Endometrium (tissue), 2 donors: ENCODE measurements around the gene TOGARAM2.
"Not testable (repeated sequence)": the region's sequence is repeated elsewhere in the genome, so short reads cannot be mapped to it uniquely, and the experiment has no call there.

Experiments
- FAIRE-seq: peaks from 2 replicates; lab custom pipeline; 2012; peaks lifted over from hg19 to GRCh38; lab: Jason Lieb, UNC
- donor health status: control.
- donor health status: control.

Gene TOGARAM2

DNA sequence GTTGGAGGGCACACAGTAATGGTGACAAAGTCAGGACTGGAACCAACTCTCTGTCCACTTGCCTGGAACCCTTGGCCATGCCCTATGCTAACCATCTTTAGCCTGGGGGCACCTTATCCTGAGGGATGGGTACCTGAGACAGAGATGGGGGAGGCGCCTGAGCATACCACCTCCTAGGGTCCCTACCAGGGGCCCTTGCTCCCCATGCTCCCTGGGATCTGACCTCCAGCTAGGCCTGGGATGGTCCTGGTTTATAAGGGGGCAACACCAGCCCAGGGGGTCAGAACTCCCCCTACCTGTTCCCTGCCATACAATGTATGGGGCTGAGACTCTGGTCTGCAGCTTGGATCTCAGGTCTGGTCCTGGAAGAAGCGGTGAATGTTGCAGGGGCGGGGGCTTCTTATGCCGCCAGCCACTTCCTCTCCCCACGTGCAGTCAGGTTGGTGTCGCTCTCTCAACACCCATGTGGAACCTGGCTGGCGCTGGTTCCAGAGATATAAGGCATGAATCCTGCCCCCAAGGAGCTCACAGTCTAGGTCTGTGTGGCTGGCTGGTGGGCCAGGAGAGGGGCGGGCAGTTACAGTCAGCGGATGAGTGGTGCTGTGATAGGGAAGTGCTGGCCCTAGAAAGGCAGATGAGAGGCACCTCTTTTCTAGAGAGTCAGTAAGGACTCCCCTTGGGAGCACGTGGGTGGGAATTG lies 3.8 kb upstream of the TOGARAM2 start:
- FAIRE-seq: no peak

DNA sequence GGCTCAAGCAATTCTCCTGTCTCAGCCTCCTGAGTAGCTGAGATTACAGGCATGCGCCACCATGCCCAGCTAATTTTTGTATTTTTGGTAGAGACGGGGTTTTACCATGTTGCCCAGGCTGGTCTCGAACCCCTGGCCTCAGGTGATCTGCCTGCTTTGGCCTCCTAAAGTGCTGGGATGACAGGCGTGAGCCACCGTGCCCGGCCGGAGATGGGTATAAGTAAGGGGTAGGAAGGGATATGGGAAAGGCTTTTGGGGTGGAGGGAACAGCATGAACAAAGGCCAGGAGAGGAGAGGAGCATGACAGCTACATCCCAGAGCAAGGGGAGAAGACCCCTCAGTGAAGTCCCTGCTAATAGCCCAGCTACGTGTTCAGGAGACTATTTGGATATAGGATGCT lies 3.1 kb upstream of the TOGARAM2 start:
- not testable (repeated sequence) for FAIRE-seq

DNA sequence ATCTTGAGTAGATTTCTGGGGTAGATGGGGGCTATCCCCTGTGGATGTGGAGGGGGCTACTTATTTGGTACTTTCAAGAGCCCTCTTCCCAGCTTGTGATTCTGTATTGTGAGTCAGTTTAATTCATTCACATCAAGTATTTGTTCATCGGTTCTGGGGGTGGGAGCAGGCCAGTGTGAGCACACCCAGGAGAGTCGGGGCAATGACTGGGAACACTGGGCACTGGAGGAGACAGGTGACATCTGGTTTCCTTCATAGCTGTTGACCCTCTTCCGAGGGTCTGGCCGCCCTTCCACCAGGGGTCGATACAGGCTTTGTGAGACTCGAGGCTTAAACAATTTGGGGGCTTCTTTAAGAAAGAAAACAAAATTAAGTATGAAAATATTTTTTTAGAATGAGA lies 2.5 kb upstream of the TOGARAM2 start:
- FAIRE-seq: no peak

DNA sequence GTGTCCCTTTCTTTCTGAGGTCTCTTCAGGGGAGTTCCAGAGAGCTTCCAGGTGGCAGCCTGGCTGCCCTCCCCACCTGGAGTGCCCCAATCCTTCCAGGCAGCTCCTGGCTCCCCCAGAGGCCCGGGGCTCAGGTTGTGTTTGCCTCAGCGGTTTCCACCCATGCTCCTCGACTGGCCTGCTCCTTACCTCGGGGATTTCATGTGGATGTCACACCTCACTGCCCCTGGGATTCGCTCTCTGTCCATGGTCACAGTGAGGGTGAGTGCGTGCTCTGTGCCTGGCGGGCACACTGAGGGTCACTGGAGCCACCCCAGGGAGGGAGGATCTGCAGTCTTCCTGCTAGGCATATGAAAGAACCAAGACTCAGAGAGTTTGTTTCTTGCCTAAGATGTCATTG lies 2.1 kb upstream of the TOGARAM2 start:
- FAIRE-seq: no peak

DNA sequence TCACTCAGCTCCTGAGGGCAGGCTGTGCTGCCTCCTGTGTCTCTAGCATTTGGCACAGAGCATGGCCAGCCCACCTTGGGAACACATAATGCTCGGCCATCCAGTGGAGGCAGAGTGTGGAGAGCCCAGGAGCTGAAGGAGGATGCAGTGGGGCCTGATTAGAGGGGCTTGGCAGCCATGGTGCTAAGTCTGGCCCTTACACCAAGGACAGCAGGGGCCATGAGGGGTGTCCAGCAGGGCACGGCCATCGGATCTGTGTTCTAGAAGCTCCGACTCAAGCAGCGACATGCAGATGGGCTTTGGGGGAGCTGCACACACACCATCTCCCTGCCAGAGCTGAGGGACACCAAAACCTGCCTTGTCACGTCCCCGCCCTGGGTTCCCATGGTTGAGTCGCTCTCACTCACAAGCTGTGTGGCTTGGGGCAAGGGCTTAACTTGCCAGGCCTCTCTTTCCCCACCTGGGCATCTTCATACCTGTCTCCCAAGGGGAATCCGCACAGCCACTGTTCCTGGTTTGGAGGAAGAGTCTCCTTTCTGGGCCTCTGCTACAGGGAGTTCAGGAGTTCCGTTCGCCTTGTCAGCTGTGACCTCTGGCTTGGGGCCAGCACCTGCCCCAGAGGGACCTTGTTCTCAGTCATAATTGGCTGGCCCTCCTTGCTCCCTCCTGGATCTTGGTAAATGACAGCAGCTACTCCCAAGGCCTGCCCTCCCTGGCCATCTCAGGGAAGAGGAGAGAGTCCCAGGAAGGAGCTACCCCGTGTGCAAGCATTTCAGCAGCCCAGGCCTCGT lies 1.3 kb upstream of the TOGARAM2 start:
- no peak for FAIRE-seq

DNA sequence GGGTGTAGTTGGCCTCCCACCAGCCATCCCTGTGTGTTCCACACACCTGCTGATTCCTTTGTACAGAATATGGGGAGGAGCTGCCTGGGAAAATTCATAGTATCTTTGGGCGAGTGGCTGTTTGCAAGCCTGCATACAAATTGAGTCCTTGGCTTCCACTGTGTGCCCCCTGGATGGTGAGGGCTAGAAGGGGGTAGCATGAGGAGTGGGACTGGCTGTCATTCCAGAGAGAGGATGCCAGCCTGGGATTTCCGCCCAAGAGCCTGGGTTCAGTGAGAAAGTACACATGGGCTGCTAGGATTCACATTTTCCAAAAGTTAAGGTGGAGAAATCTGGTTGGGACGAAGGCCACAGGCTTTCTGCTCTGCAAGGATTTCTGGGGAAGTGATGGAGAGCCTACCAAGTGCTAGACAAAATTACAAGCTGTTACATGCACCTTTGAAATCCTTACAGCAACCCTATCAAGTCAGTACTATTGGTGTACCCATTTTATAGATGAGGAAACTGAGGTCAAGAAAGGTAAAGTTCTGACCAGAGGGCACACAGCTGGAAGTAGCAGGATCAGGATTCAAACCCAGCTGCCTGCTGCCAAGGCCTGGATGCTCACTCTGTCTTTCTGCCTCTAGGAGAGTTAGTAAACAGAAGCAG lies 606 bp upstream of the TOGARAM2 start:
- no peak for FAIRE-seq

DNA sequence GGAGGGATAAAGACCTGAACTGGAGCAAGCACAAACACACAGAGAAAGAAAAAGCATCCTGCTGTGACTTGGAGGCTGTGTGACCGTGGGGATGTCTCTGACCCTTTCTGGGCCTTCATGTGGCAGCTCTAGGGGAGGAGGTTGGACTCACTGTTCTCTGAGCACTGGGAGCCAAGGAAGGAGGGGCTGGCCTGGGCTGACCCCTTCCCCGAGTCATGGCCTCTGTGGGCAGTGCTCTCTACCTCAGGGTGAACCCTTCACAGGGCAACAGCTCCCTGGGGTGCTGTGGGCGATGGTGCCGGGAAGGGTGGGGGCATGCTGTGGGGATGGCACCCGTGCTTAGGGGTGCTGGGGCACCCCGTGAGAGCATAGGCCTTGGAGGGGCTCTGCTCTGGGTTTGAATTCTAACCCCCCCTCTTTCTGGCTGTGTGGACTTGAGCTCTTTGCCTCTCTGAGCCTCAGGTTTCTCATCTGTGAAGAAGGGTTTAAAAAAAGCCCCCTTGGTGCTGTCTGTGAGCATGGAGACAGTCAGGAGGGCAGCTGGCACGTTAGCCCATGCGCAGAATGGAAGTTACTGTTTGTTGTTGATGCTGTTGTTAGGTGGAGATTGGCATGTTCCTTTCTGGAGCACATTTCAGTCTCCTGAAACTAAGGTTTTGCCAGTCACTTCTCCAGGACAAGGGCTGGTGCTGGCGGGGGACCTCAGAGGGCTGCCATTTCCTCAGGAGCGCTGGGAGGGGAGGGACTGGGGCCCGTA lies 700 bp downstream of the TOGARAM2 start:
- no peak for FAIRE-seq

DNA sequence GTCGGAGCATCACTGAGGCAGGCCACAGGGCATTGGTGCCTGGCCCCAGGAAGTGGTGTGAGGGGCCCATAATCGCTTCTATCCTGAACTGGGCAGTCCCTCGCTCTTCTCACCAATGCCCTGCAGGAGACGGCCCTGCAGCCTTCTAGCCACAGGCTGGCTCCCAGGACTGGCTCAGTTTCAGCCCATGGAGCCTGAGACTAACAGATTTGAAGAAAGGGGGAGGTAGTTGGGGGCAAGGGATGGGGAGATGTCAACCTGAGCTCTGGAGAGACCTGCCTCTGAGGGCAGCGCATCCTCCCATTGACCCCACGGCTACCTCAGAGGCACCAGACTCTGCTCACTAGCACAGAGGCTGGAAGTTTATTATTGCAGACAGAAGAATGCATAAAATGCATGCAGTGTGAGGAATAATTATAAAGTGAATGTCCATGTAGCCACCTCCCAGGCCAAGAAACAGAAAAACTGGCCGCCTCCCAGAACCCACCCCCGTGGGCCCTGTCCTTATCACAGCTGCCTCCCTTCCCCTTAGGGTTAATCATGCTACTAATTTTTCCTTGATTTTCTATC lies 1.4 kb downstream of the TOGARAM2 start:
- FAIRE-seq: no peak

DNA sequence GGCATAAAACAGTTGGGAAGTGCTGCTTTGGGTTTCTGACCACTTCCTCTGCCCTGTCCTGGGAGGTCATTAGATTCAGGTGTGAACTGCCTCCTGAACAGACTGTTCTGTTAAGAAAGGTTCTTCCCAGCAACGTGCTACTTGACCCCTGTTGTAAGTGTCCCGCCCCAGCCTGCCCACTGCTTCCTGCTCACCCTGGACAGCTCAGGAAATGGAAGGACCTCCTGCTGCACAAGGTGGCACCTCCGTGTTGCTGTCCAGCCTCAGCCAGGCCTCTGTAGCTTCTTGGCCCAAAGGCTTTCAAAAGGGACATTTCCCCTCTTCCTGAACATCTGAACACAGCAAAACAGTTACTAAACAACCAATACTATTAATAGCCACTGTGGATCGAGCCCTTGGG lies 5.3 kb downstream of the TOGARAM2 start:
- FAIRE-seq: no peak

DNA sequence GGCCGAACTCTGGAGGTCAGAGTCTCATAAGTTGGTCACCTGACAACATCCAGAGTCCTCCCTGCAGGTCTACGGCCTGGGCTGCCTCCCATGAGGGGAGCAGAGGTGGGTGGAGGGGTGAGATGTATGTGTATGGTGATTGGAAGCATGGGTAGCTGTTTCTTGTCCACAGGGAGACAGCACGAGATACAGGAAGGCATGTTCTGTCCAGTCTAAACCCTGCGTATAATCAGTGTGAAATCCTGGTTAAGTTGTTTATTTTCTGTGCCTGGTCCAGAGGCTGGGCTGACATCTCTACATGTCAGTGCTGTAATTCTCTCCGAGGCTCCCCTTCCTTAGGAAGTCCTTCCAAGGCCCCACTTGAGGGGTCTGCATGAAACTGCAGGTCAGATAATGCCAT lies 8.9 kb downstream of the TOGARAM2 start:
- FAIRE-seq: no peak

DNA sequence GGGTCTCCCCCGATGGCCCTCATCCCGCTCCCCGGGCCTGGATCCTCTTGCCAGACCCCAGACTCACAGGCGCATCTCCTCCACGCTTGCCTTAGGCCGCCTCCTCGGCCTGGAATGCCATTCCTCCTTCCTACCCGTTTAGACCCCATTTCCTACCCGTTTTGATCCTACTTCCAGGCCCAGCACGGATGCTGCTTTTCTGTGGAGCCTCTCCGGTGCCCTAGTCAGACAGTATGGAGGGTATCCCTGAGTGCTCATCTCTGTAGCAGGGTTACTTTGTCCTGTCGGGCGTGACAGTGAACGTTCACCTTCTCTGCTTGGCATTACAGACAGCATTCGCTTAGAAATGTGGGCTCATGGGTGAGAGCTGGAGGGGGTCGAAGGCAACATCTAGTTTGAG lies 9.3 kb downstream of the TOGARAM2 start:
- no peak for FAIRE-seq

DNA sequence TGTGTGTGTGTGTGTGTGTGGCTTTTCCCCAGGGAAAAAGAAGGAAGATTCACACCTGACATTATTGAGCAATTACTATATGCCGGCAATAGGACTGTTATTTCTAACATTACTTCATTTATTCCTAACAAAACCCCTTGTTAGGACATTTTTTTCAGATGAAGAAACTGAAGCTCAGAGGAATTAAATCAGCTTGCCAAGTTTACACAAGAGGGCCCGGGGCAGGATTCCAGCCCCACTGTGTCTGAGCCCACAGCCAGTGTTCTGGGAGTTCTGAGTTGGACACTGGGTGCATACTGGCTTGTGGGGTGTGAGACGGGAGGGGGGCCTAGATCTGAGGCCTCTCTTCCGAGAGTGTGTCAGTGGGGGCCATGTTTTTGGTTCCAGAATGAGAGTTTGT lies 9.9 kb downstream of the TOGARAM2 start:
- FAIRE-seq: no peak

DNA sequence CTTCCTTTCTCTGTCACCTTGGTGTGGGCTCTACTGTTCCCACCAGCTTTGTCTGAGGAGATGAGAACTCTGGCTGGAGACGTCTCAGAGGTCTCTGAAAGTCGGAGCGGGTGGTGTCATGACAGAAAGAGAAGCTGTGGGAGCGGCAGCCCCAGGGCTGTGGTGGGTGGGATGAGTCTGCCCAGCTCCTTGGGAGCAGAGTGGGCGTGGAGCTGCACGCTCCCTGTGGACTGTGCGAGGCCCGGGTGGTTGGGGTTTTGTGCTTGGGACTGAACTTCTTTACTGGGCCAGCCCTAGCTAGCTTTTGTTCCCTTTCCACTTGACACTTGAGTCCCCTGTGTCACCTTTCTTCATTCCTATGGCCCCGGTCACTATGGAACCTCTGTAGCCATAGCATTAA lies 10.4 kb downstream of the TOGARAM2 start:
- FAIRE-seq: no peak

DNA sequence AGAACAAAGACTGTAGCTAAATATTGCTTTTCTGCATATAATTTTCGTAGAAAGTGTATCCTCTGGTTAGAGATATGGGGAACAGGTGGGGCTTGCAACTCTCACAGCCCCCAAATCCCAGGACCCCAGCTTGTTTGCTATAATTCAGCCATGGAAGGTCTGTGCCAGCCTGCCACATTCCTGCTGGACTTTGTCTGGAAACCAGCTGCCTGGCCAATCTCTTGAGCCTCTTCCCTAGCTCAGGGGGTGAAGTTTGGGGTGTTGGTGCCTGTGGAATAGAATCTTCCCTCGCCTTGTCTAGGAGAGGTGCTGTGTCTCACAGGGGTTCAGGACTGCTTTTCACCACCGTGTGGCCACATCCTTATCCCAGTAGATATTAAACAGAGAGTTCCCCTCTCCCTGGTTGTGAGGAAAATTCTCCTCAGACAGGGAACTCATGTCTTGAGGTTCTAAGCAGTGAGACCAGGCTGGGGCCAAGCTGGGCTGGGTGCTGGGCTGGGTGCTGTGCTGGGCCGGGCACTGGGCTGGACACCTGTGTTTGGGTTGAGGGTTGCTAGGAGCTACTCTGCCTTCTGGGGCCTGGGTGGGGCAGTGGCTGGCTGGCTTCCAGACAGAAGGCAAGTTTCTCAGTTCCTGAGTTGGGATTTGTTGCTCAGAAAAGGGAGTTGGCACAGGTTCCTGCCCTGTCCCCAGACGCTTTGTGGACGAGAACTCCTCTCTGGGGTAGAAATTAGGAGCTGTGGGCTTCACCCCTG lies 12.3 kb downstream of the TOGARAM2 start:
- no peak for FAIRE-seq

DNA sequence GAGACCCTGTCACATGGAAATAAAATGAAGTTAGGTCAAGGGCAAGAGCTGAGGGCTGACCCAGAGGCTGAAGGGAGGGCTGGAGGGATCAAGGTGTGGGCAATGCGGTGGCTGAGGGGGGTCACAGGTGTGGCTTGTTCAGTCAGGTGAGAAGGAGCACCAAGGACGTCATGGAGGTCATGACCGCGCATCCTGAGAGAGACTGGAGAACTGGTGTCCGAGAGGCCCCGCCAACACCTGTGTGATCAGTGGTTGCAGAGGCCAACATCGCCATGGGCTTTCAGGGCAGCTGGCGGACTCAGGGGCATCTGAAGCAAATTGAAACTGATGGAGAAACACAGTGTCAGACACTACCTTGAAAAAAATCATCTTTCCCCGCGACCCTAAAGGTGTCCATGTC lies 13.0 kb downstream of the TOGARAM2 start:
- FAIRE-seq: no peak

DNA sequence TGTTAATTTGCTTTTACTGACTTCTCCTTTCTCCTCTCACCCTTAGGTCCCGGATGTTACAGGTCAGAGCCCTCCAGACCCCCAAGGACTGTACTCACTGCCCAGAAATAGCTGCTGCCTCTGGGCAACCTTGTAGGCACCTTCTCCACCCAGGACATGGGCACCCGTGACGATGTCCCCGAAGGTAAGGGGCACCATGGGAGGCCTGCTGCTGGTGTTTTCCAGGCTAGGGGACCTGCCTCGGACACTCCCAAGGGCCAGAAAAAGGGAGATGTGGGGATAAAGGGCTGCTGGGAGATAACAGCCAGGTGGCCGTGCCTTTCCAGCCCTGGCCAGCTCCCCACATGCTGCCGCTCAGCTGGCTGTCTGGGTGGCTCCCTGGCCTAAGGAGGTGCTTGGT lies 13.6 kb downstream of the TOGARAM2 start:
- no peak for FAIRE-seq

DNA sequence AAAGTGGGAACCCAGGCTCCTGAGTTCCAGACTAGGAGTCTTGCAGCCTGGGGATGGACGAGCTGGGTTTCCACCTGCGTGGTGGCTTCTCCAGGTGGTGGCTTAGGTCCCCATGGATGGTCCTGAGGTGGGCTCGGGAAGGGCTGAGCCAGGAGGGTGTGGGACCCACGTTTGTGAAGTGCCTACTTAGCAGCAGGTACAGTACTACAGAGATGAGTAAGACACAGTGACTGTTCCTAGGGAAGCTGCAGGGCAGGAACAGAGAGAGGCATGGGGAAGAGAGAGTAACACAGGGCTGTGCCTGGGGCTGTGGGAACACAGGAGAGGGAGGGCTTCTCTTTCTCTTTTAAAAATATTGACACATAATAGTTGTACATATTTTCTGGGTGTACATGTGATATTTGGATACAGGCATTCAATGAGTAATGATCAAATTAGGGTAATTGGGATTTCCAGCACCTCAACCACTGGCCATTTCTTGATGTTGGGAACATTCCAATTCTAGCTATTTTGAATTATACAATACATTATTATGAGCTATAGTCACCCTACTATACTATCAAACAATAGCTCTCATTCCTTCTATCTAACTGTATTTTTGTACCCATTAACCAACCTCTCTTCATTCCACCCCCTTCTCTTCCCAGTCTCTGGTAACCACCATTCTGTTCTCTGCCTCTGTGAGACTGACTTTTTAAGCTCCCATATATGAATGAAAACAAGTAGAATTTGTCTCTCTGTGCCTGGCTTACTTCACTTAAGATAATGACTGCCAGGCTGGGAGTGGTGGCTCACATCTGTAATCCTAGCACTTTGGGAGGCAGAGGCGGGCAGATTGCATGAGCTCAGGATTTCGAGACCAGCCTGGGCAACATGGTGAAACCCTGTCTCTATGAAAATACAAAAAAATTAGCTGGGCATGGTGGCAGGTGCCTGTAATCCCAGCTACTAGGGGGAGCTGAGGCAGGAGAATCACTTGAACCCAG lies 15.0 kb downstream of the TOGARAM2 start:
- no peak for FAIRE-seq

DNA sequence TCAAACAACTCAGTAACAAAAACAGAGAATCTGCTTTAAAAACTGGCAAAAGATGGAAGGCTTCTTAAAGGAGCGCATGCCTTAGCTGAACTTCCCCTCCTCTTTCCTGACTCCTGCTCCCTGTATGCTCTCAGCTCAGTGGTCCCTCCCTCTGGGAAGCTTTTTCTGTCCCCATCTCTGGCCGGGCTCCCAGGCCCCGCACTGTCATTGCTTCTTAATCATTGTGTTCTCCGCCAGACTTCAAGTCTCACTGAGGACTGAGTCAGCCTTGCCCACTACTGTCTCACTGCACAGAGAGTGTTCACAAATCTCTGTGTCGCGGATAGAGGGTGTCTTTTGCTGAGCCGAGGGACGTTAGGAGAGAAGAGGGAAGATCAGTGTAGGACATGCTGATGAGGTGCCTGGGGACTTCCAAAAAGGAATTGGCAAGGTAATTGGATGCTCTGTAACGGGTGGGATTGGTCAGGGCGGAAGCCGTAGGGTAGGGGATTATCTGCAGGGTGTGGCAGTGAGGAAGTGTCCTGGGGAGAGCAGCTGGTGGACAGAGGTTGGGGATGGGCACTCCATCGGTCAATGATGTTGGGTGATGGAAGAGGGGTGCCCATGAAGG lies 16.2 kb downstream of the TOGARAM2 start:
- FAIRE-seq: no peak

DNA sequence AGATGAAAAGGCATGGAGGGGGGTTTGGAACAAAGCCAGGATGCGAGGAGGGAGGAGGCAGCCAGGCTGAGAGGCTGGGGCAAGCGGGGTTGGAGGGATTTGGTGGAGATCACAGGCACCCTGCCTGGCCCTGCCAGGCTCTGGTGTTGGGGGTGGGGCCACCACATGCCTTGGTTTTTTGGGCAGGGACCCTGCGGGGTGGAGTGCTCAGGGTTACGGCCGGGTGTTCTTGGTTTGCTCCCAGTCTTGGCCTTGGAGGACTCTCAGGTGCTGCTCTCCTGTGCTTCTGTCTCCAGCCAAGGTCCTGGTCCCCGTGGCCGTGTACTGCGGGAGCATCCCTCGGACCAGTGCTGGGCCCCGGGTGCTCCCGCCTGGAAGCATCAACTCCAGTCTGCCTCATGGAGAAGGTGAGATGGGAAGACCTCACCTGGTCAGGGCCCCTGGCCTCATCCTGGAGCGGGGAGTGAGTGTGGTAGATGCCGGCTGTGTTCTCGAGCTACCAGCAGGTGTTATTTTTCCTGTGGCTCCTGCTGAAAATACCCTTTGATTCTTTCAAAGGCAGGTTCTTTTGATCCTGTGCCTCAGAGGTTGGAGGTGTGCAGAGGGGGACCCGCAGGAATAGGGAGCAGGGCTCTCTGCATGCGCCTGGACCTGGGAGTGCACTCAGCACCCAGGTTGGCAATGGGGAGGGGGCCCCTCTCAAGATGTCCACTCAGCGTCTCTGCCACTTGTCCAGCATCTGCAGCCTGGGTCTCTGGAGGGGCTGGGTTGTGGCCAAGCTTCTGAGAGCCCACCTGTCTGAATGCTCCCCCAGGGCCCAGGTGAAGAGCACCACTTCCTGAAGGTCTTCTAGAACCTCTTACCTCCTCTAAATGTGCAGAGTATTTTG lies 17.0 kb downstream of the TOGARAM2 start:
- no peak for FAIRE-seq
